ENCODE results near the gene MTMR2.
"Not testable (repeated sequence)": the region's sequence is repeated elsewhere in the genome, so short reads cannot be mapped to it uniquely, and the experiment has no call there.

Gene MTMR2

DNA sequence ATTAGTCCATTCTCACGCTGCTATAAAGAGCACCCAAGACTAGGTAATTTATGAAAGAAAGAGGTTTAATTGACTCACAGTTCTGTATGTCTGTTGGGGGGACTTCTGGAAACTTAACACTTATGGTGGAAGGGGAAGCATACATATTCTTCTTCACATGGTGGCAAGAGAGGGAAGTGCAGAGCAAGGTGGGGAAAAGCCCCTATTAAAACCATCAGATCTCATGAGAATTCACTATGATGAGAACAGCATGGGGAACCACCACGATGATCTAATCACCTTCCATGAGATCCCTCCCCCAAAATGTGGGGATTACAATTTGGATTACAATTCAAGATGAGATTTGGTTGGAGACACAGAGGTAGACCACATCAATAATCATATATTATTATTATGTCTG lies 107.9 kb downstream of the MTMR2 start:
- no peak for DNase-seq (ENCODE audit: low read depth in 2 of 2)

DNA sequence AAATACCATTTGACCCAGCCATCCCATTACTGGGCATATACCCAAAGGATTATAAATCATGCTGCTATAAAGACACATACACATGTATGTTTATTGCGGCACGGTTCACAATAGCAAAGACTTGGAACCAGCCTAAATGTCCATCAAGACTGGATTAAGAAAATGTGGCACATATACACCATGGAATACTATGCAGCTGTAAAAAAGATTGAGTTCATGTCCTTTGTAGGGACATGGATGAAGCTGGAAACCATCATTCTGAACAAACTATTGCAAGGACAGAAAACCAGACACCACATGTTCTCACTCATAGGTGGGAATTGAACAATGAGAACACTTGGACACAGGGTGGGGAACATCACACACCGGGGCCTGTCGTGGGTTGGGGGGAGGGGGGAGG lies 112.9 kb downstream of the MTMR2 start:
- DNase-seq (ENCODE audit: low read depth in 2 of 2) = not testable (repeated sequence)

DNA sequence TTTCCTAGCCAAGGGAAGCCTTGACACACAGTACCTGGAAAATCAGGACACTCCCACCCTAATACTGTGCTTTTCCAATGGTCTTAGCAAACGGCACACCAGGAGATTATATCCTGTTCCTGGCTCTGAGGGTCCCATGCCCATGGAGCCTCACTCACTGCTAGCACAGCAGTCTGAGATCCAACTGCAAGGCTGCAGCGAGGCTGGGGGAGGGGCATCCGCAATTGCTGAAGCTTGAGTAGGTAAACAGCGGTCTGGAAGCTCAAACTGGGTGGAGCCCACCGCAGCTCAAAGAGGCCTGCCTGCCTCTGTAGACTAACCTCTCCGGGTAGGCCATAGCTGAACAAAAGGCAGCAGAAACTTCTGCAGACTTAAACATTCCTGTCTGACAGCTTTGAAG lies 117.4 kb downstream of the MTMR2 start:
- not testable (repeated sequence) for DNase-seq (ENCODE audit: low read depth in 2 of 2)

DNA sequence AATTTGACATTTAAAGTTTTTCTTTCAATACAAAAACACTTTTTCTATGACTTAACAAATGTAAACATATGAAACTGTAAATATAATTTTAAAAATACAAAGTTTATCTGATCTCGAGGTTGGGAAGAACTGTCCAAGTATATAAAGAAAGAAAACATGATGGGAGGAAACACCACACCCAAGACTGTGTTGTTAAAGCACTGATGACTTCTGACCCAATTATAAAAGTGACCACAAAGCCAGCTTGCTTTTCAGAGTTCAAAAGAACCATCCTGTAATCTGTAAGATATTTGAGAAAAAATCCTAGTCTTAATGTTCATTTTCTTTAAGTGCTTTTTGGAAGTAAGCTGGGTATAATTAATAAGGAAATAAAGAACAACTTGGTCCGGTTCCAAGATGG lies 118.0 kb downstream of the MTMR2 start:
- no peak for DNase-seq (ENCODE audit: low read depth in 2 of 2)

DNA sequence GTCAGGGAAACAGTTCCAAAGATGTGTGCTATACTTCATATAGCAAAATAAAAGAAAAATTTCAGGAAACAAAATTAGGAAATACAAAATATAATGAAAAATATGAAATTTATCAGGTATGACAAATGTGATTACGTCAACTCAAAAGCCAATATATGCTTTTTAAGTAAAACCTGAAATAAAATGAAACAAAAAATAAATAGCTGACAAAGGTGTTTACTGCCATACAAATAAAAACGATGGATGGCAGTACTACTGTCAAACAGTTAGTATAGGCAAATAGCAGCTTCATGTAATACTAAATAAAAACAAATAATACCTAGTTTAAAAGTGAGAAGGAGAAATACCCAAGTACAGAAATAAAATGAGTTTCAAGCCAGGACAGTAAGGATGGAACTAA lies 119.9 kb downstream of the MTMR2 start:
- no peak for DNase-seq (ENCODE audit: low read depth in 2 of 2)

DNA sequence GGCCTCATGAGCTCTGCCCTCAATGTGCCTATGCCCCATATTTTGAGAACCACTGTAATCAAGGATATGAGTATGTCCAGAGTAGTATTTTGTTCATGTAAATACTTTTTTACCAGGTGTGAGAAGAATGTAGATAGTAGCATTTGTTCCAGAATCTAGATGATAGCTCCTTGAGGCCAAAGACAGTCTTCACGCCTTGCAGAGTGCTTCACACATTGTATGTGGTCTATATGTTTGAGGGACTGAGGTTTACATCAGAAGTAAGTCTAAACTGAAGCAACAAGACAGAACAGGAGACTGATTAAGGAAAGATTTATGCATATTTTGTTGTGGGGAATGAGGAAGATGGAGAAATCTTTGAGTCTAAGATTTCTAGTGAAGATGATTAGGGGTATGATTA lies 121.1 kb downstream of the MTMR2 start:
- no peak for DNase-seq (ENCODE audit: low read depth in 2 of 2)

DNA sequence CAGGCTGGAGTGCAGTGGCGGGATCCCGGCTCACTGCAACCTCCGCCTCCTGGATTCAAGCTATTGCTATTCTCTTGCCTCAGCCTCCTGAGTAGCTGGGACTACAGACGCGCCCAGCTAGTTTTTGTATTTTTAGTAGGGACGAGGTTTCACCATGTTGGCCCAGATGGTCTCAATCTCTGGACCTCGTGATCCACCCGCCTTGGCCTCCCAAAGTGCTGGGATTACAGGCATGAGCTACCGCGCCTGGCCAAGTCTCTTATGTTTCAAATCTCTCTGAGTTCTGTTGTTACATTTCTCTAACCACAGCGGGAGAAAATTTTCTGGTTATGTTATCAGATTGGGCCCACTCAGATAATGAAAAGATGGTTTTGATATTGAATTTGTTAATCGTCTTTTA lies 123.5 kb downstream of the MTMR2 start:
- no peak for DNase-seq (ENCODE audit: low read depth in 2 of 2)

DNA sequence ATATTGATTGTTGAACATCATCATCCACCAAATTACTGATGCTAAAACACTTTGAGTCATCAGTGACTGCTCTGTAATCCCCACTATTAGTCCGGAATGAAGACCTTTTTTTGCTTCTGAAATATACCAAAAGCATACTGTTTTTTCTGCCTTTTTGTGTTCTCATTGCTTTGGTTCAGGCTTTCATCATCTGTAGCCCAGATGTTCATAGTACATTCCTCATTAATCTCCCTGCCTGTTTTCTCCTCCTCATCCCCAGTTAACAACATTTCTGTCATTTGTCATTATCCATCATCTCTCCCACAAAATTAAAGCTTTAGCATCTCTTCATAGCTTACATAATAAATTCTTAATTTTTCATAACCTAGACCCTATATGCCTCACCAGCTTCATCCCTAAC lies 124.4 kb downstream of the MTMR2 start:
- DNase-seq (ENCODE audit: low read depth in 2 of 2) = no peak

DNA sequence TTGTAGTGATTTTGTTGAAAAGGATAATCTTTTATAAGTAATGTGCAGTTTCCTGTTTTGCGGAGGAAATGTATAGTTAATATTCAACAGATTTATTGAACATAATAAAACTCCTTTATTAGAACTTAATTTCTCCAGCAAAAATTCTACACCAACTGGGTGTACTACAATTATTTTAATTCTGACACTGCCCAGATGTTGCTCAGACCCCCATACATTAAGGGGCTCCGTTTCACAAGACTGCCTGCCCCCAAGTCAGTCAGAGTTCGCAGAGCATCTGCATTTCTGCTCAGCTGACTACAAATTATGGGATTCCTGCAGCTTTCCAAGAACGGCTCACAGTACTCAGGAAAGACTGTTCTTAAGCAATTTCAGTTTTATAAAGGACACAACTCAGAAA lies 127.4 kb downstream of the MTMR2 start:
- no peak for DNase-seq (ENCODE audit: low read depth in 2 of 2)

DNA sequence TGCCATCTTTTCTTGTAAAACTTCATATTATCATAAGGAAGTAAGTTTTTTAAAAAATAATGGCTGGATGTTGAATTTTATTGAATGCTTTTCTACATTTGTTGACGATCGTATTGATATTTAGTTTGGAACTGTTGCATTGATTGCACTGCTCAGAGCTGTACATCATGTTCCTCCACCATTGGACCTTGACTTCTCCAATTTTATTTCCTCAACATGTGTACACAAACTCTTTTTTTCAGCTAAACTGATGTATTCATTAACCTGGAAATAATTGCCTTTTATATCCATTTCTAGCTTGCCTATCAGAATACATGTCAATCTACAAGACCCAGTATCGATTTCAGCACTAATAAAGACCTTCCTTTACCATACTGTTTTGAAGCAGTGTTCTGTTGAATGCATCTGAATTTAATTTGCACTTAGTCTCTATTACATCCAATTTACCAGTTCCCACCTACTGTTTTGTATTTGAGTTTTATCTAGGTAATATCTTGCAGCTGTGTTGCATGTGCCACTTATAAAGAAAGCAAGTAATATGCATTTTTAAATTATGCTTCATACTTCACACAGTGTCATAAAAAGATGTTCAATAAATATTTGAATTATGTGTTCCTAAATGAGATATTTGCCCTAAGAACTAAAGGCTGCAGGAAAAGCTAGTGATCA lies 128.1 kb downstream of the MTMR2 start:
- no peak for DNase-seq (ENCODE audit: low read depth in 2 of 2)

DNA sequence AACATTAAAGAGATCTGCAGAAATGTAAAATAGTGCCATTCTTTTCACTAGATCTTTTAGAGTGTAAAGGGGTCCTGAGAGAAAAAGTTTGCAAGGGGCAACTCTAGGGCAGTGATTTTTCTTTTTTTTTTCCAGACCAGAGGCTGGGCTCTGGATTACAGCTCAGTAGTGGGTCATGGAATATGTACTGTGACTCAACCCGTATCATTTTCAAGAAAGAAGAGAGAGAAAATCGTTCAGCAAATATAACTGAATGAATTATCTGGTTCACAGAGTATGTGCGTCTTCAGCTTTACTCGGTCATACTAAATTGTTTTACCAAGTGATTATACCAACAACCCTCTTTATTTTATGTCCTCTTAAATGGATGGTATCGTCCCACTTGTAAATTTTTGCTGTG lies 129.8 kb downstream of the MTMR2 start:
- no peak for DNase-seq (ENCODE audit: low read depth in 2 of 2)

DNA sequence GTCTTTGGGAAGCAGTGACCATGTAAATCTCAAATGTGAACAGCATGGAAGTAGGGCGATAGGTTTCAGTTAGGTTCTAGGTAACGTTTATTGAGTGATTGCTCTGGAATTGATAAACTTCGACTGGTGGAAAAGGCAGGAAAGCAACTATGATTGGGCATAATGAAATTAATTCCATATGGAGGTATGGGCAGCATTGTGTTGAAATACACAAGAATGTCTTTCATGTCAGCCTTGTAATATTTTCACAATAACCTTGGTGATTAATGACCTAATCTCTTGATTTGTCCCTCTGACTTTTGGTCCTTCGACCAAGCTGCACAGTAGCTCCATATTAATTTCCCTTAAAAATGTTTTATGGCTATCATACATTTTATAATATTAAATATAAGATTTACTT lies 130.8 kb downstream of the MTMR2 start:
- no peak for DNase-seq (ENCODE audit: low read depth in 2 of 2)

DNA sequence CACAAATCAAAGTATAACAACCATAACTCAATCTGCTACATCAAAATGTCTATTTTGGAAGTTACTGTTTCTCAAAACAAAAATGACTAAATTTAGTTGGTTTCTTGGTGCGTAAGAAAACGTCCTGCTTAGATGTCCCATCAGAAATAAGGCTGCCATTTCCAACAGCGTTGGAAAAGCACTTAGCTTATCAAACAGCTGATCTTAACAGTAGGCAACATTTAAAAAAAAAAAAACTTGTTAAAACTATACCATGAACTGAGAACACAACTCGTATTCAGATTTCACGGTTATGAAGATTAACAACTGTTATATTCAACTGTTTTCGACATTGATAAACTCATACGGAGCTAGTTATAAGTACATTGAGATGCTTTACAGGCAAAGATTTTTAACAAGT lies 131.2 kb downstream of the MTMR2 start:
- no peak for DNase-seq (ENCODE audit: low read depth in 2 of 2)

DNA sequence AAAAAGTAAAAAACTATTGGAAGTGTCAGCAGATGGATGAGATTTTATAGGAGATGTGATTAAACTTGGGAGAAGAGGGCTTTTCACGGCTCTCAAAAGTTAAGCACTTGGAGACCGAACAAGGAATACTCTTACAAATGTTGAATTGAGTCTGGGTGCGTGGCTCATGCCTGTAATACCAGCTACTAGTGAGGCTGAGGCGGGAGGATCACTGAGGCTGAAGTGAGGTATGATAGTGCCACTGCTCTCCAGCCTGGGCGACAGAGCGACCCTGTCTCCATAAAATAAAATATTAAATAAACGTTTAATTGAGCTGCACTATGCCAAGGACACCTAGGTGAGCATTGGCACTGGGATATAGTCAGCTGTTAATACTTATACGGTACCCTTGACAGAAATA lies 131.7 kb downstream of the MTMR2 start:
- DNase-seq (ENCODE audit: low read depth in 2 of 2) = no peak

DNA sequence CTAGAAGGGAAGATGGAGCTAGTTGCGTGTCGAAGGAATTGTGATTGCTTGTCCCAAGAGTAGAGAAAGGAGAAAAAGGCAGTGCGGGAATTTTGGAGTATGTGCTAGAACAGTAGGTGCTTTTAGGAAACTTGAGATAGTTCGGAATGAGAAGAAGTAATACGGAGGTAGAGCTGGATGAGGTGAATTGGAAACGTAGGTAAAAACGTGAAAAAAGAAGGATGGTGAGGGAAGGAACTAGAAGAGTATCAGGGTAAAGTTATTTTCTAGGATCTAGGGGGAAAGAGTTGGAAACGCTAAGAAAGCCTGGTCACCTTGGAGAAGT lies 132.2 kb downstream of the MTMR2 start:
- no peak for DNase-seq (ENCODE audit: low read depth in 2 of 2)

DNA sequence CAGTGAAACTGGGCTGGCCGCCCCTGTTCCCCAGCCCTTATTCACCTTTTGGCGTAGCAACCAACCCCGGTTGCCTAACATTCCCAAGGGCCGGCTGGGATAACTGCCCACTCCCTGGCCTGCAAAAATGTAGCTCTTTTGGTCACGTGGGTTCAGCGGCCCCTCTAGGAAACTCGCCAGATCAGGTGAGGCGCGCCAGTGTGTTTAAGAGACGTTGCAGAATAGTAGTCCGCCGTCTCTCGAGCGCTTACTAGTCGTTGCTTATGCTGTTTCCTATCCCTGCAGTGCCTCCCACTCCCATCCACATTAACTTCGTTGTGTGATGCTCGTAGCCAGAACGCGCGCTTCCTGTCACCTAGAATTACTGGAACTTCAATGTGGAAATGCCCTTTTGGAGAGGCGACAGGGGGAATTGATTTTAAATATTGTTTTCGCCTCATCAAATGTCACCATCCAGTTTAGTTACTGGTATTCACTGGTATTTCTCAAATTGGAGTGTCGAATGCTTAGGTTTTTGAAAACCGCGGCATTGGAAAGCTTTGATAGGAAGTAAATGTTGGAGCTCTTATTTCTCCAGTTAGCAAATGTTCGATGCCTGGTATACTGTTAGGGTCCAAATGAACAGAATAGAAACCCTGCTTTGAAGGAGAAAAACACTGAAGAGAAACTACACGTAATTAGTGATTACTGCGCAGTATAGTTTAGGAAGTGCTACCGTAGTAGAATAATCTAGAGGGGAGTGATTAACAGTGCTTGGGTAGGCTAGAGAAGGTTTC lies 132.8 kb downstream of the MTMR2 start:
- DNase-seq (ENCODE audit: low read depth in 2 of 2) = peak in 1 of 2 donors; percentile 10

DNA sequence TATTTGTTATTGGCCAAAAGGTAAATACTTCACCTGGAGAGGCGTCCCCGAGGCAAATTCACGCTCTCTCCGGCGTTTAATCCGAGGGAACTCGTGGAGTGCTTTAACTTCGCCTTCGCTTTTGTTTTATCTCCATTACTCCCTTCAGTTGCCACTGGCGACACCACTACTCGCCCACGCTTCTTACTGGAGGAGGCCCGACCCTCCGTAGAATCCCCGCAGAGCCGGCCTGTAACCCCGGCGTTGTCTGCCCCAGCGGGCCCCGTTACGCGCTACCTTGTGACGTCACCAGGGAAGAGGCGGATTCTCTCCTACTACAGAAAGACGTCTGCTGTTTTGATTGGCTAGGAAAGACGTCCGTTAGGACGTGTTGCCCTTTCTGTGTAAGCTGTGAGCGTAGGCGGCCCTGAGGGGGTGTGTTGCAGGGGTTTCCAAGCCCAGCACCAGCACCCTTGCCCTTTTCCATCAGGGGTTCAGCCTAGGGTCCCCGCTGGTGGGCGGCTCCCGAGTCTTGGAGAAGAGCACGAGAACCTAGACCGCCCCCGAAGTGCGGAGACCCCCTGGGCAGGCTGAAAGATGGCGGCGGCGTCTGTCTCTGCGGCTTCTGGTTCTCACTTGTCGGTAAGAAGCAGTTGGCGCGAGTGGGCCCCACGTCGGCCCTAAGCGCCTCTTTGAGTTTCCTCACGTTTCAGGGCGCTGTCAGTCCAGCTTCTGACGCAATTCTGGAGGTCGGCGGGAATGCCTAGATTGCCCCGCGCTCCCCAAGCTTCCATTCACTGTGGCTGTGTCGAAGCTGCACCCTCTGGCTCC lies 133.6 kb downstream of the MTMR2 start, which contains the start of gene CEP57:
TSS of gene CEP57 (plus strand) at position 376 of the 810 bp plus-strand sequence. CDS start at position 577, 201 bp downstream.
- peak; percentile 78 to 88 for DNase-seq (ENCODE audit: low read depth in 2 of 2)

DNA sequence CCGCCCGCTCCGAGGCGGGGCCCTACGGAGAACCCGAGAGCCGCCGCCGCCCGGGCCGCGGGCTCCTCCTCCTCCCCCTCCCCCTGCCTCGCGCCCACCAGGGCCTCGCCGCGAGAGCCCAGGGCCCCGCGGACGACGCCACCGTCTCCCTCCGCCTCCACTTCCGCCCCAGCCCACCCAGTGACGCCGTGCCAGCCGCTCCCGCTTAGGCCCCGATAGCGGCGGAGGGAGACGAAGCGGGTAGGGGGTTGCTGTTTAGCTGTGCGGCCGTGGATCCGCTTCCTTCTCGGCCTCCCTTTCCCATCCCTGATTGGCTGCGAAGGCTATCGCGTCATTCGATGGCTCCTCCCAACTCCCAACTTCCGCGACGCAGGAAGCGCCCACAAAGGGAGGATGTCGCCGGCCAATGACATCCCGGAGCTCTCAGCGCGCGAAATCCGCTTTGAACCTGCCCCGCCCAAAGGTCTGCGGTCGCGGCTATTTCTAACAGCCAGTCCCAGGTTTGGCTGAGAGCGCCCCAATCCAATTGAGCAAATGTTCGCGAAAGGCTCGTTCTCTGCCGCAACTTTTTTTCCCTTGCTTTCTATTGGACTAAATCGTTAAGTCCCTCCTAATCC lies 134.3 kb downstream of the MTMR2 start, which contains the start of gene FAM76B:
TSS of gene FAM76B (minus strand) at position 277 of the 617 bp plus-strand sequence. CDS start 304 bp downstream, outside the sequence.
- DNase-seq (ENCODE audit: low read depth in 2 of 2) = peak; percentile 81 to 87

DNA sequence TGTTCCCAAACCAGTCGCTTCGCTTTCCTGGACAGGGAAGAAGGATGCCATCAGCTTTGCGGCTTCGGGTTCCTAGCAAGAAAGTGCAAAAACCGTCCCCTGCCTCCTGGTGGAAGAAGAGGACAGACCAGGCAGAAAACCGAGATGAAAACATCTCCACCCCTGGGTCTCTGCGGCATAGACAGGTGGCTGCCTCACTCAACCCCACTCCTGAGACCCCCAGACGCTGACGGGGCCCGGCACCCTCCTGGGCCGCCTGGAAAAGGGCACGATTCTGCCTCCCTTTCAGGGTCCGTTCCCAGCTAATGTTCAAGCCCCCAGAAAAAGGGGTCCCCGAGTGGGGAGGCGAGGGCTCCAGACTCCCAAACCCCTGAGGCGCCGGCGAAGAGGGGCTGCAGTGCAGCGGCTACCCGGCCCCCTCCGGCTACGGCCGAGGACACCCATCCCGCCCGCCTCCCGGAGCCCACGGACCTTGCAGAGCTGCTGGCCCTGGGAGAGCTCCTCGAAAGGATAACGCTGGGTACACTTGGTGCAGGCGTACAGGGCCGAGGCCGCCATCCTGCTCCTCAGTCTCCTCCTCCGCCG lies 134.9 kb downstream of the MTMR2 start:
- peak in 1 of 2 donors; percentile 2 for DNase-seq (ENCODE audit: low read depth in 2 of 2)

Measured in stimulated activated CD4-positive, alpha-beta T cell treated with anti-CD3 and anti-CD28 coated beads, Interleukin-1b, Interleukin-23, amount 100 ng/mL, for 1 hour (primary cell).